Mesenchymal stem cell (in vitro differentiated cells and primary cell): Measurements from ENCODE around the gene HDAC4.
A peak's percentile ranks its signal among the peaks of the same experiment; 100 is the strongest.

Experiments
- DNase-seq: peaks from one replicate; pipeline ENCODE4 v3.0.0-alpha.2; 2013
- H2AFZ ChIP-seq: one replicate; pipeline ENCODE4 v1.6.1; 2013; ENCODE audit warnings: low read depth, mild to moderate bottlenecking, control low read depth, inconsistent platforms, low read length, moderate library complexity
- H2AK5ac ChIP-seq: 2 replicates; pipeline ENCODE4 v1.6.1; 2013; ENCODE audit warnings: low read length, moderate library complexity, mild to moderate bottlenecking, inconsistent platforms; ENCODE audit not compliant: severe bottlenecking
- H2BK120ac ChIP-seq: one replicate; pipeline ENCODE4 v1.6.1; 2013; ENCODE audit warnings: low read depth, mild to moderate bottlenecking, inconsistent platforms, low read length, moderate library complexity
- H2BK12ac ChIP-seq, 2 experiments: one replicate each; pipeline ENCODE4 v1.6.1; 2013; ENCODE audit warnings: inconsistent platforms in 2 of 2, low read length in 2 of 2, mild to moderate bottlenecking in 2 of 2, moderate library complexity in 2 of 2, control low read depth in 1 of 2
- H2BK15ac ChIP-seq: one replicate; pipeline ENCODE4 v1.6.1; 2013; ENCODE audit warnings: mild to moderate bottlenecking, low read depth, inconsistent platforms; ENCODE audit not compliant: poor library complexity, severe bottlenecking
- H2BK5ac ChIP-seq: 2 replicates; pipeline ENCODE4 v1.6.1; 2013; ENCODE audit warnings: low read depth, mild to moderate bottlenecking, low read length, control low read depth, inconsistent platforms; ENCODE audit not compliant: poor library complexity, severe bottlenecking
- H3K14ac ChIP-seq, 2 experiments: one replicate each; pipeline ENCODE4 v1.6.1; 2013; ENCODE audit warnings: inconsistent platforms in 2 of 2, low read length in 2 of 2, control low read depth in 1 of 2, mild to moderate bottlenecking in 1 of 2, moderate library complexity in 1 of 2
- H3K18ac ChIP-seq, 2 experiments: one replicate each; pipeline ENCODE4 v1.6.1; 2013; ENCODE audit warnings: inconsistent platforms in 2 of 2, low read length in 2 of 2, control low read depth in 1 of 2, low read depth in 1 of 2, mild to moderate bottlenecking in 1 of 2
- H3K23ac ChIP-seq, 2 experiments: one replicate each; pipeline ENCODE4 v1.6.1; 2013; ENCODE audit warnings: inconsistent platforms in 2 of 2, low read length in 2 of 2, mild to moderate bottlenecking in 2 of 2, moderate library complexity in 2 of 2, control low read depth in 1 of 2
- H3K27ac ChIP-seq: 2 replicates; pipeline ENCODE4 v1.5.1; 2013; ENCODE audit warnings: mild to moderate bottlenecking, moderate library complexity, low read length, control low read depth, inconsistent platforms; ENCODE audit not compliant: poor library complexity, severe bottlenecking
- H3K27me3 ChIP-seq, 2 experiments: 2 replicates each; pipeline versions ENCODE4 v1.6.1 to v1.7.0; 2013; ENCODE audit warnings: low read length in 2 of 2, mild to moderate bottlenecking in 2 of 2, moderate library complexity in 2 of 2, control low read depth in 1 of 2, inconsistent platforms in 1 of 2; ENCODE audit not compliant: control insufficient read depth in 1 of 2, insufficient read depth in 1 of 2
- H3K36me3 ChIP-seq, 2 experiments: 2 replicates each; pipeline versions ENCODE4 v1.6.1 to v1.7.0; 2013; ENCODE audit warnings: low read length in 2 of 2, control low read depth in 1 of 2, inconsistent platforms in 1 of 2, low read depth in 1 of 2, mild to moderate bottlenecking in 1 of 2; ENCODE audit not compliant: insufficient read depth in 2 of 2, control insufficient read depth in 1 of 2
- H3K4ac ChIP-seq, 2 experiments: one replicate each; pipeline ENCODE4 v1.6.1; 2013; ENCODE audit warnings: inconsistent platforms in 2 of 2, low read length in 2 of 2, mild to moderate bottlenecking in 2 of 2, moderate library complexity in 2 of 2, control low read depth in 1 of 2, low read depth in 1 of 2
- H3K4me1 ChIP-seq: 2 replicates; pipeline ENCODE4 v1.6.1; 2013; ENCODE audit warnings: low read depth, low read length, control low read depth; ENCODE audit not compliant: control insufficient read depth, insufficient read depth
- H3K4me2 ChIP-seq: 2 replicates; pipeline ENCODE4 v1.6.1; 2013; ENCODE audit warnings: low read length, mild to moderate bottlenecking, inconsistent platforms; ENCODE audit not compliant: poor library complexity, severe bottlenecking
- H3K4me3 ChIP-seq, 2 experiments: 2 replicates each; pipeline versions ENCODE4 v1.5.1 to v1.7.0; 2013; ENCODE audit warnings: low read length in 2 of 2, mild to moderate bottlenecking in 2 of 2, control low read depth in 1 of 2, low read depth in 1 of 2; ENCODE audit not compliant: insufficient read depth in 1 of 2
- H3K79me1 ChIP-seq: replicated peaks from 2 replicates; pipeline ENCODE4 v1.6.1; 2013; ENCODE audit warnings: mild to moderate bottlenecking, control low read depth, low read length, inconsistent platforms; ENCODE audit not compliant: poor library complexity, severe bottlenecking
- H3K9ac ChIP-seq: 2 replicates; pipeline ENCODE4 v1.7.0; 2013; ENCODE audit warnings: mild to moderate bottlenecking, low read length, moderate library complexity
- H3K9me3 ChIP-seq: 2 replicates; pipeline ENCODE4 v1.7.0; 2013; ENCODE audit warnings: mild to moderate bottlenecking, low read length; ENCODE audit not compliant: control insufficient read depth
- H4K8ac ChIP-seq: one replicate; pipeline ENCODE4 v1.6.1; 2013; ENCODE audit warnings: inconsistent platforms, mild to moderate bottlenecking, low read length, moderate library complexity
- H4K91ac ChIP-seq: one replicate; pipeline ENCODE4 v1.6.1; 2013; ENCODE audit warnings: mild to moderate bottlenecking, low read length, inconsistent platforms
- WGBS: methylation state at CpG from one replicate; pipeline ENCODE4 v1.1.7; 2013; ENCODE audit warnings: mixed read lengths; 5-methylcytosine and 5-hydroxymethylcytosine counted together

HDAC4 gene

DNA sequence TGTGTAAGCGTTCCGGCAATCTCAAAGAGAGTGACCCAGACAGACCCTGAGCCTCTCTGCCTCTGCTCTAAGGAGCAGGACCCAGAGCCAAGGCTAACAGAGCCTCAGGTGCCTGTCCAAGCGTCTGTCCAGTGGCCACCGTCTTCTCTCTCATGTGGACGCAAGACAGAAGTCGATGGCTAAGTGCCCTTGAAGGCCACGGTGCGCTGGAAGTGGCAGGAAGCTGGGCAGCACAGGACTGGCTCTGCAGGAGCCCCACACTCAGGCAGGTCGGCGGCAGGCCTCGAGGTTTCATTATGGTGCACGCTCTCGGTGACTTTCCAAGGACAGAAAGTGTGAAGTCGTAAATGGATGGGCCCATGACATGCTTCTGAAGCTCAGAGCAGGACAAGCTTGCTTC lies 49.1 kb downstream of the HDAC4 start:
- H3K4me3 ChIP-seq, result no peak overlapping the region
- no peak overlapping the region for H2AFZ ChIP-seq
- no peak overlapping the region for H2BK120ac ChIP-seq
- peaks cover 20 to 22% of the 10 kb centered on the region in 2 experiments for H3K36me3 ChIP-seq
- no peak overlapping the region for H2BK15ac ChIP-seq
- peaks cover 5% of the 10 kb centered on the region for H3K4me1 ChIP-seq
- H3K79me1 ChIP-seq, result peaks cover 43% of the 10 kb centered on the region
- no peak overlapping the region for H3K27ac ChIP-seq
- H4K91ac ChIP-seq, result no peak overlapping the region
- H3K4me2 ChIP-seq, result no peak overlapping the region
- WGBS, result 96% methylated on average over 14 of the region's 14 CpGs
- no peak overlapping the region for H3K14ac ChIP-seq
- no peak overlapping the region for H2BK12ac ChIP-seq
- H4K8ac ChIP-seq, result no peak overlapping the region
- H3K9me3 ChIP-seq, result no peaks in the 10 kb centered on the region
- no peak overlapping the region for H3K4ac ChIP-seq
- no peak overlapping the region for H3K18ac ChIP-seq
- no peak for DNase-seq
- H3K27me3 ChIP-seq, result no peaks in the 10 kb centered on the region
- no peak overlapping the region for H3K9ac ChIP-seq
- no peak overlapping the region for H3K23ac ChIP-seq
- H2AK5ac ChIP-seq, result no peak overlapping the region
- no peak overlapping the region for H2BK5ac ChIP-seq

DNA sequence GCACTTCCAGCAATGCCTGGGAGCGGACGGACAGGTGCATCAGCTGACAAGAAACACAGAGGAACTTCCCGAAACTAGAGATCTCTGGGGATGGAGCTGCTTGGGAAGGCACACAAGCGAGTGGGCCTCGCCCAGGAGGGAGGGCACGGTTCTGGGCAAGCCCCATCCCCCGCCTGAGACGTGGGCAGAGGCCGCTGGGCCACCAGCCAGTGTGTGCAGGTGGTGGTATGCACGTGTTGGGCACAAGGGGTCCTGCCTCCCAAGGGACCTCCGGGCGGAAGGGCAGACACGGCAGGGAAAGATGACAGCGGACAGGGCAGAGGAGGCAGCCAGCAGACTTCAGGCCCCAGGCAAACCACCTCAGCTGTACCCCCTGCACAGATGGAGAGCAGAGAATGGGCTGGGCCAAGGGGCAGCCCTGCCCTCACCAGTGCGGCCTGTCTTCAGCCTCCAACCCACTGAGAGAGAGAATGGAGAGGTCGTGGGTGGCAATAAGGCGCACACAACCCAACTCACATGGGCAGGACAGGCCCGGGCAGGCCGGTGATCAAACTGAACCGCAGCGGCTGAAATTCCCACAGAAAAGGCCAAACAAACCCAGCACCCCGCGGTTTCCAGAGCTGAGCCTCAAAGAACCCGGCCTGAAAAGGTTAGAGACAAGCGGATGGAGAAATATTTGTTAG lies 51.2 kb downstream of the HDAC4 start:
- Histone ChIP-seq H2AK5ac (no peak overlapping the region), H2BK5ac (no peak overlapping the region), H2BK12ac (no peak overlapping the region), H3K14ac (peak overlapping the region in 1 of 2 experiments; percentile 6), H3K9ac (no peak overlapping the region), H2AFZ (no peak overlapping the region), H3K4me1 (peaks cover 8% of the 10 kb centered on the region), H2BK15ac (no peak overlapping the region), H4K91ac (peak overlapping the region; percentile 23), H3K4ac (no peak overlapping the region), H3K27me3 (no peaks in the 10 kb centered on the region), H4K8ac (no peak overlapping the region), H3K4me2 (no peak overlapping the region), H3K36me3 (peaks cover 20 to 22% of the 10 kb centered on the region in 2 experiments), H2BK120ac (no peak overlapping the region), H3K9me3 (no peaks in the 10 kb centered on the region), H3K27ac (no peak overlapping the region), H3K23ac (peak overlapping the region in 1 of 2 experiments; percentile 34), H3K18ac (no peak overlapping the region), H3K4me3 (no peak overlapping the region), H3K79me1 (peaks cover 56% of the 10 kb centered on the region)
- DNase-seq, result no peak
- WGBS, result 91% methylated on average over 18 of the region's 25 CpGs

GRCh38 chr2:239348563-239349452 lies 52.0 kb downstream of the HDAC4 start:
- no peak overlapping the region for H3K23ac ChIP-seq
- no peak overlapping the region for H3K4ac ChIP-seq
- no peak overlapping the region for H3K27ac ChIP-seq
- peaks cover 20 to 22% of the 10 kb centered on the region in 2 experiments for H3K36me3 ChIP-seq
- no peak overlapping the region for H3K18ac ChIP-seq
- H3K79me1 ChIP-seq, result peaks cover 57% of the 10 kb centered on the region
- no peak overlapping the region for H2BK15ac ChIP-seq
- no peak overlapping the region for H3K4me2 ChIP-seq
- no peak overlapping the region for H3K9ac ChIP-seq
- no peak overlapping the region for H2AFZ ChIP-seq
- no peak overlapping the region for H2BK12ac ChIP-seq
- peak overlapping the region; percentile 53 for H4K8ac ChIP-seq
- no peaks in the 10 kb centered on the region for H3K27me3 ChIP-seq
- no peaks in the 10 kb centered on the region for H3K9me3 ChIP-seq
- H2BK5ac ChIP-seq, result no peak overlapping the region
- 72% methylated on average over 29 of the region's 29 CpGs for WGBS
- no peak overlapping the region for H3K14ac ChIP-seq
- DNase-seq, result peak; percentile 47
- no peak overlapping the region for H3K4me3 ChIP-seq
- H2BK120ac ChIP-seq, result no peak overlapping the region
- H2AK5ac ChIP-seq, result no peak overlapping the region
- H3K4me1 ChIP-seq, result peaks cover 8% of the 10 kb centered on the region
- H4K91ac ChIP-seq, result peak overlapping the region; percentile 40

GRCh38 chr2:239346676-239347075 lies 54.1 kb downstream of the HDAC4 start:
- no peak for DNase-seq

More at GRCh38 chr2:239346676-239347075, 54.1 kb downstream of the HDAC4 start:
- H3K4ac ChIP-seq, result no peak overlapping the region
- no peak overlapping the region for H3K27ac ChIP-seq
- no peak overlapping the region for H2BK15ac ChIP-seq
- H4K8ac ChIP-seq, result no peak overlapping the region
- peak overlapping the region in 1 of 2 experiments; percentile 14 for H3K18ac ChIP-seq
- no peak overlapping the region for H3K9ac ChIP-seq
- no peak overlapping the region for H2BK12ac ChIP-seq
- peak overlapping the region in 1 of 2 experiments; percentile 80 for H3K14ac ChIP-seq
- no peaks in the 10 kb centered on the region for H3K9me3 ChIP-seq
- H2BK5ac ChIP-seq, result no peak overlapping the region
- no peak overlapping the region for H3K4me3 ChIP-seq
- peaks cover 58% of the 10 kb centered on the region for H3K79me1 ChIP-seq
- no peak overlapping the region for H3K23ac ChIP-seq
- no peak overlapping the region for H3K4me2 ChIP-seq
- no peak overlapping the region for H4K91ac ChIP-seq
- H3K36me3 ChIP-seq, result peaks cover 16 to 19% of the 10 kb centered on the region in 2 experiments
- H3K27me3 ChIP-seq, result no peaks in the 10 kb centered on the region
- no peak overlapping the region for H2AK5ac ChIP-seq
- 94% methylated on average over 4 of the region's 4 CpGs for WGBS
- peaks cover 8% of the 10 kb centered on the region for H3K4me1 ChIP-seq
- no peak overlapping the region for H2AFZ ChIP-seq
- H2BK120ac ChIP-seq, result no peak overlapping the region
